K562 (cell line): ENCODE data around the gene SLCO3A1. TPM values are rescaled to one million over a fixed set of nuclear protein-coding genes. Genes with fewer than 3 reads are reported as not detected.

ENCODE experiments used
- ATAC-seq: fragments of 200-7000 bp; cut with Tn5 transposase; 3 replicates; pipeline ENCODE4 v1.9.1; 2020; ENCODE audit warnings: moderate library complexity
- BruUV-seq: library from RNA; stranded (reverse); fragments of 400-500 nt; replicated peaks from 2 replicates; lab custom pipeline; 2021; lab: Mats Ljungman, UMichigan
- CTCF ChIA-PET: fragments of 300-600 bp; formaldehyde crosslinking; extraction: SDS; loops from one replicate; lab custom pipeline; 2021; ENCODE audit warnings: low intra/inter-chr PET ratio; lab: Yijun Ruan, JAX
- POLR2A ChIA-PET: fragments of 300-600, 350-650 bp; sonication (Branson Sonifier 250); formaldehyde crosslinking; extraction: SDS; loops from one replicate; lab custom pipeline; 2021; ENCODE audit warnings: antibody characterized with exemption, inconsistent platforms; lab: Yijun Ruan, JAX
- DNase-seq, 4 experiments: peaks; one replicate each; pipeline versions ENCODE4 v3.0.0 to v3.0.0-alpha.2; 2011 to 2018; ENCODE audit warnings: low spot score in 3 of 4, mixed read lengths in 3 of 4; ENCODE audit errors: extremely low read depth in 1 of 4
- FAIRE-seq: peaks from 2 replicates; lab custom pipeline; 2011; peaks lifted over from hg19 to GRCh38; lab: Jason Lieb, UNC
- H2AFZ ChIP-seq: 2 replicates; pipeline ENCODE4 v1.6.0; 2011; ENCODE audit warnings: low read depth, low read length, control low read depth, inconsistent platforms
- H3K27ac ChIP-seq: fragments of 200-600 bp; 3 replicates; pipeline ENCODE4 v1.8.0; 2011; ENCODE audit warnings: low read depth, mild to moderate bottlenecking, control low read depth, inconsistent platforms, low read length, moderate library complexity, mixed read lengths; ENCODE audit errors: extremely low read depth
- H3K27me3 ChIP-seq, 2 experiments: fragments of 300-600 bp in 1 of 2; 2 replicates in 1 of 2; 3 replicates in 1 of 2; pipeline versions ENCODE4 v1.6.0 to v1.8.0; 2011; ENCODE audit warnings: inconsistent platforms in 2 of 2, low read length in 2 of 2, mild to moderate bottlenecking in 1 of 2, mixed read lengths in 1 of 2, moderate library complexity in 1 of 2; ENCODE audit not compliant: control insufficient read depth in 2 of 2, insufficient read depth in 2 of 2
- H3K36me3 ChIP-seq: fragments of 300-600 bp; 3 replicates; pipeline ENCODE4 v1.8.0; 2011; ENCODE audit warnings: mild to moderate bottlenecking, low read length, inconsistent platforms; ENCODE audit not compliant: control insufficient read depth, insufficient read depth
- H3K4me1 ChIP-seq, 2 experiments: fragments of 200-600 bp in 1 of 2; replicated peaks in 1 of 2; 2 replicates in 1 of 2; 3 replicates in 1 of 2; pipeline versions ENCODE4 v1.5.1 to v1.8.0; 2011; ENCODE audit warnings: inconsistent platforms in 2 of 2, low read length in 2 of 2, mild to moderate bottlenecking in 1 of 2, mixed read lengths in 1 of 2, moderate library complexity in 1 of 2; ENCODE audit not compliant: control insufficient read depth in 2 of 2, insufficient read depth in 2 of 2
- H3K4me2 ChIP-seq: 2 replicates; pipeline ENCODE4 v1.6.1; 2011; ENCODE audit warnings: low read length, control low read depth, inconsistent platforms, mixed read lengths; ENCODE audit not compliant: insufficient read depth
- H3K4me3 ChIP-seq: fragments of 200-600 bp; sonication (generic), shearing (Covaris generic); 2 replicates; pipeline ENCODE4 v1.5.1; 2016; ENCODE audit warnings: control low read depth, inconsistent platforms
- H3K79me2 ChIP-seq: fragments of 200-600 bp; 3 replicates; pipeline ENCODE4 v1.8.0; 2011; ENCODE audit warnings: low read length, inconsistent platforms; ENCODE audit not compliant: control insufficient read depth, insufficient read depth
- H3K9ac ChIP-seq, 2 experiments: 2 replicates each; pipeline versions ENCODE4 v1.6.0 to v1.6.1; 2011; ENCODE audit warnings: low read depth in 2 of 2, low read length in 2 of 2, control low read depth in 1 of 2, inconsistent platforms in 1 of 2, mild to moderate bottlenecking in 1 of 2, mixed read lengths in 1 of 2; ENCODE audit not compliant: insufficient read depth in 1 of 2
- H3K9me1 ChIP-seq: one replicate; pipeline ENCODE4 v1.6.0; 2011; ENCODE audit warnings: inconsistent platforms, mild to moderate bottlenecking, low read length, moderate library complexity; ENCODE audit not compliant: control insufficient read depth, insufficient read depth
- H3K9me3 ChIP-seq: replicated peaks from 2 replicates; pipeline ENCODE4 v1.5.1; 2011; ENCODE audit warnings: low read depth, low read length, inconsistent platforms; ENCODE audit not compliant: control insufficient read depth, insufficient read depth
- H4K20me1 ChIP-seq: replicated peaks from 2 replicates; pipeline ENCODE4 v1.6.1; 2011; ENCODE audit warnings: low read length, inconsistent platforms, mixed read lengths; ENCODE audit not compliant: control insufficient read depth, insufficient read depth
- MTA2 ChIP-seq: fragments of 450-650 bp; IDR thresholded peaks from 2 replicates; pipeline ENCODE4 v1.6.1; 2016; ENCODE audit warnings: low read depth
- RAD21 ChIP-seq, 2 experiments: fragments of 250-450 bp in 1 of 2; fragments of 450-650 bp in 1 of 2; sonication (Bioruptor Pico) in 1 of 2; formaldehyde crosslinking in 1 of 2; IDR thresholded peaks in 1 of 2; conservative IDR thresholded peaks in 1 of 2; 2 replicates each; pipeline versions ENCODE4 v1.4.0 to v1.8.0; 2020 to 2022; ENCODE audit warnings: mild to moderate bottlenecking in 2 of 2, moderate library complexity in 1 of 2
- RBM22 ChIP-seq: fragments of 200-400 bp; formaldehyde crosslinking; IDR thresholded peaks from 2 replicates; pipeline ENCODE4 v1.6.1; 2018; ENCODE audit warnings: low read length, low read depth; ENCODE audit not compliant: poor library complexity, severe bottlenecking
- SPI1 ChIP-seq: IDR thresholded peaks from 2 replicates; pipeline ENCODE4 v1.6.1; 2011; ENCODE audit warnings: low read depth, low read length, control low read depth, borderline replicate concordance
- SREBF1 ChIP-seq: fragments of 150-350 bp; IDR thresholded peaks from 2 replicates; pipeline ENCODE4 v1.6.1; 2014; ENCODE audit warnings: antibody characterized with exemption, low read depth, low read length, borderline replicate concordance
- ZNF280A ChIP-seq: fragments of 450-650 bp; IDR thresholded peaks from 2 replicates; pipeline ENCODE4 v1.6.1; 2018; ENCODE audit warnings: mild to moderate bottlenecking, low read depth; ENCODE audit not compliant: partially characterized antibody
- WGBS: fragments of 100-300 bp; shearing (Covaris generic); methylation state at CpG from one replicate; pipeline ENCODE4 v1.1.6; 2016; ENCODE audit warnings: low coverage, mixed read lengths; ENCODE audit not compliant: insufficient coverage; ENCODE audit errors: missing lambda C conversion rate; 5-methylcytosine and 5-hydroxymethylcytosine counted together
- in situ Hi-C: fragments of 300-500 bp; cut with MboI; formaldehyde crosslinking; loops from 4 replicates; pipeline ENCODE4 v1.15.0; 2018; ENCODE audit warnings: inconsistent platforms, mixed read lengths
- intact Hi-C: fragments of 100-400 bp; cut with micrococcal nuclease; formaldehyde crosslinking; loops from 2 replicates; pipeline ENCODE4 v1.14.2; 2022
- polyA plus RNA-seq, 8 experiments: library from polyadenylated mRNA; depleted of rRNA in 4 of 8; stranded (reverse) in 5 of 8; unstranded in 3 of 8; fragments of >200 nt; fragmentation: Nextera tagmentation in 2 of 8; fragmentation: Illumina TruSeq in 1 of 8; extraction: Ambion mirVana in 2 of 8; extraction: Trizol in 1 of 8; gene quantifications; 2 replicates each; pipeline versions ENCODE4 v1.2.1 to v1.2.3, GENCODE V29; 2011 to 2014; ENCODE audit warnings: inconsistent platforms in 1 of 8, missing spikeins in 1 of 8
- total RNA-seq, 7 experiments: library from RNA; depleted of rRNA in 6 of 7; stranded (reverse); fragments of >200 nt in 6 of 7; fragmentation: Illumina TruSeq in 2 of 7; extraction: Trizol in 2 of 7; gene quantifications; 2 replicates each; pipeline versions ENCODE4 v1.2.1 to v1.2.3, GENCODE V29; 2011 to 2021; ENCODE audit warnings: low replicate concordance in 1 of 7

The SLCO3A1 gene
- total and polyA plus RNA-seq, 9 of the 15 experiments (the other 6 are each of a cell fraction or from before 2014, with no cell fraction given), result 0.01 to 0.84 (median 0.06) TPM; not detected in 3

- H3K4me3 ChIP-seq, result no peak overlapping the region
- no peaks in the 10 kb centered on the region for H3K36me3 ChIP-seq
- no peak for DNase-seq
- BruUV-seq, result no TSS peak
- no peaks in the 10 kb centered on the region for H3K79me2 ChIP-seq
- TF ChIP-seq SPI1 (no peak), ZNF280A (no peak), RAD21 (CRISPR knock-in tag; conservative IDR thresholded peaks at IDR 0.05 in 1 of 2, IDR thresholded peaks at IDR 0.05 in 1 of 2) (no peak), MTA2 (no peak), RBM22 (no peak), SREBF1 (no peak)
- TF ChIP-seq, all 486 proteins: peak for 0
- no peak overlapping the region for H2AFZ ChIP-seq
- H3K27me3 ChIP-seq, result no peaks in the 10 kb centered on the region
- H3K4me2 ChIP-seq, result no peak overlapping the region
- no peak overlapping the region for H3K9ac ChIP-seq
- H3K4me1 ChIP-seq, result no peaks in the 10 kb centered on the region
- no peak for ATAC-seq
- intact Hi-C loops, result no loop called here
- H4K20me1 ChIP-seq, result no peaks in the 10 kb centered on the region
- in situ Hi-C loops, result no loop called here
- no peaks in the 10 kb centered on the region for H3K9me3 ChIP-seq
- ChIA-PET POLR2A (no interaction called here), CTCF (no interaction called here)
- FAIRE-seq, result no peak
- no peak overlapping the region for H3K27ac ChIP-seq
- 0% methylated on average over 2 of the region's 2 CpGs for WGBS
- H3K9me1 ChIP-seq, result no peaks in the 10 kb centered on the region
Measured at GRCh38 chr15:91813924-91814323, 39.6 kb upstream of the SLCO3A1 start.
